GM10847 (cell line): ENCODE data around the gene DPP10.

ENCODE experiments used
- POLR2A ChIP-seq: IDR thresholded peaks from 2 replicates; pipeline ENCODE4 v1.6.1; 2011; ENCODE audit not compliant: insufficient read length; ENCODE audit errors: extremely low read depth

The DPP10 gene

DNA sequence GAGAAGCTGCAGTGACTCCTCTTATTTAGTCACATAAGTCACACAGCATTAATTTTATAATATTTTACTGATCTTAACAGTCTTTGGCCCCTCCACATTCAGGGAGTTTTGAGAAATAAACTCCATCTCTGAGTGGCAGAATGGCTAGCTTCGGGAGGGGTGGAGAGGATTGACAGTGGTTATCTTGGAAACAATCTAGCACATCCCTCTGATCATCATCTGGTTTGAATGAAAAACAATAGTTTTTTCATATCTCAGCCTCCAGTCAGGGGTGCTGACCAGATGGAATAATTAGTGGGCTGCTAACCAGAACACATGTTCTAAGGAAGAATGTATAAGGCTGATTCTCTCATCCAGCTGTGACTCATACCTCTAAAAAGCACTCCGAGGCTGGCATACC is 477.5 kb downstream of the DPP10 start:
- no peak for TF ChIP-seq POLR2A

DNA sequence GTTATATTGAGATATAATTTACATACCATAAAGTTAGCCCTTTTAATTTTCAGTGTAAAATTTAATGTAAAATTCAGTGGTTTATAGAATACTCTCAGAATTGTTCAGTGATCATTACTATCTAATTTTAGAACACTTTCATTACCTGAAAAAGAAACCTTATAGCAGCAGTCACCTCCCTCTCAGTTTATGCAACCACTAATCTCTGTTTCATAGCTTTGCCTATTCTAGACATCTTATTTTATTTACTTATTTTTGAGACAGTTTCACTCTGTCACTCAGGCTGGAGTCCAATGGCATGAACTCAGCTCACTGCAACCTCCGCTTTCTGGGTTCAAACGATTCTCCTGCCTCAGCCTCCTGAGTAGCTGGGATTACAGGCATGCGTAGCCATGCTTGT is 479.6 kb downstream of the DPP10 start:
- no peak for TF ChIP-seq POLR2A

DNA sequence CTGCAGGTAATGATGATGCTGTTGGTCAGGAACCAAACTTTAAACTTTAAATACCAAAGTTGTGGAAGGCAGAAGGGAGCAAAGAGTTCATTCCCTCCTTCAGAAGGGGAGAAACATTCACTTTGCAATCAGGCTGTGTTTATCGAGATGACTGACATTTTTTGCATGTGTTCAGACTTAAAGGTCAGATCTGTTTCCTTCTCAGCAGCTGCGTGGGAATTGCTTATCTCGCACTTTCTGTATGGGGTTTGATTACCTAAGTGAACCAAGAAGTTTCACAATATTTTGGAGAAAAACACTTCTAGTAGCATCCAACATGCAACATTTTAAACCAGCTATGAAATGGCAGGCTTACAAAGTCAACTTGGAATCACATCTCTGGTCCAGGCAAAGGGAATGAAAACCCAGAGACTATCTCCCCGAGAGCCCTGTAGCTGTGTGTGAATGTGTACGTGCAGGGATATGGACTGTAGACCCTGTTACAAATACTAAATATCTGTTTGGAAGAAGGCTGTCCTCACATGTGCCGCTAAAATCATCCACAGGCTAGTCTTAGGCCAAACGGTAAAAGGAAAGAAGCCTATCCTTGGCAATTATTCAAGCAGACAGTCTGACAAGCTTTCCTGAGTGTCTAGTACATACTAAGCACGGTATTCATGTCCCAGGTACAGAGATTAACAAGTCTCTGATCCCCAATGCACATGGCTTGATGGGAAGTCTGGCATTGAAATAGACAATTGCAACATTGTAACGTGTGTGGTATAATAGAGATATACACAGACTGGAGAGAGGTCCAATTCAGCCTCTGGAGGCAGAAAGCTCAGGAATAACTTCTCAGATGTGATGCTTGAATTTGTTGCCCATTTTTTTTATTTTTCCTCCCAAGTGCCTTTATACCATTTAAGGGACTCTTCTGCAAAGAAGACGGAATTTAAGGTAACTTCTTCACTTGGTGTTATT is 483.1 kb downstream of the DPP10 start:
- no peak for TF ChIP-seq POLR2A

DNA sequence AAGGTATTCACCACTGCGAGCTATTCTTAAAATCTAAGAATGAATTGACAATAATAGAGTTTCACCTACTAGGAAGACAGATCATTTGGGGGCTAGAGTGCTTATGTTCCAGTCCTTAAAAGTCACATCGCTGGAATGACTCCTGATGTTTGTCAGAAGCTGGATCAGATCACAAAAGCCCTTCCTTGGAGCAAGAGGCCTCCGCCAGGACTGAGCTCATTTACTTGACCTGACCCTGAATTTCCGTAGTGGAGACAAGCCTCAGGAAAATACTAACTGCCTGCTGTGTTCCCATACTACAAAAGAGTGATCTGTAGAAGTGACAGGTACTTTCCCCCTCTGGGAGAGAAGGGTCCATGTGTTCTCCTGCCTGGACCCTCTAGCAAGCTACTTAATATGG is 483.9 kb downstream of the DPP10 start:
- no peak for TF ChIP-seq POLR2A

DNA sequence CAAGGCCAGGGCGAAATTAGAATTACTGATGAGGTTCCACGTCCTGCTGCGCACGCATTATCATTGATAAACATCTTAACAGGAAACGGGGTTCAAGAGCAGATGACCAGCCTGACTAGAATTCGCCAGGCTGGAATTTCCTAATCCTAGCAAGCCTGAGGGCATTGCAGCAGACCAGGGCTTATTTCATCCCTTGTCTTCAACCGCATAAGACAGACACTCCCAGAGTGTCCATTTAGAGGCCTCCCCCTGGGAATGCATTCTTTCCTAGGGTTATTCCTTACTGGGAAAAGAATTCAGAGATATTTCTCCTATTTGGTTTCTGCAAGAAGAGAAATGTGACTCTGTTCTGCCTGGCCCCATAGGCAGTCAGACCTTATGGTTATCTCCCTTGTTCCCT is 486.8 kb downstream of the DPP10 start:
- no peak for TF ChIP-seq POLR2A

DNA sequence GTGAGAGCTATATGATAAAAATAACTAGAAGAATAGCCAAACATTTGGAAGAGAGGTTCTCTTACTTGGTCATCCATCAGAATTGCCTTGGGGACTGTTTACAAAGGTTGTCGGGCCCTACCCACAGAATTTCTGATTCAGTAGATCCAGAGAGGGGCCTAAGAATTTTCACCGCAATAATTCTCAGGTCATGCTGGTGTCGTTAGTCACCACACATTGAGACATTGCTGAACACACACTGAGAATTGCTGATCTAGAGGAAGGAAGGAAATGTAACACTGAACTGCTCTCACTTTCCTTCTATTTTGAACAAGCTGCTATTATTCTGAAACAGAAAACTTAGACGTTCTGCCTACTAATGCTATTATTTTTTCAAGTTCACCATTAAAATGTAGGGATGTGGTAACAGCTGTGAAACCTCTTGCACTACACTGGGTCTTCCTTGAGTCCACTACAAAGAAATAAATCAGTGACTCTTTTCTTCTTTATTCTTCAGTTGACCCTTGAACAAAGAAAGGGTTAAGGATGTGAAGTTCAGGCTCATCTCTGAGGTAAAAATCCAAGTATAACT is 491.3 kb downstream of the DPP10 start:
- no peak for TF ChIP-seq POLR2A

GRCh38 chr2:114935031-114935430 is 492.6 kb downstream of the DPP10 start:
- TF ChIP-seq POLR2A = no peak

DNA sequence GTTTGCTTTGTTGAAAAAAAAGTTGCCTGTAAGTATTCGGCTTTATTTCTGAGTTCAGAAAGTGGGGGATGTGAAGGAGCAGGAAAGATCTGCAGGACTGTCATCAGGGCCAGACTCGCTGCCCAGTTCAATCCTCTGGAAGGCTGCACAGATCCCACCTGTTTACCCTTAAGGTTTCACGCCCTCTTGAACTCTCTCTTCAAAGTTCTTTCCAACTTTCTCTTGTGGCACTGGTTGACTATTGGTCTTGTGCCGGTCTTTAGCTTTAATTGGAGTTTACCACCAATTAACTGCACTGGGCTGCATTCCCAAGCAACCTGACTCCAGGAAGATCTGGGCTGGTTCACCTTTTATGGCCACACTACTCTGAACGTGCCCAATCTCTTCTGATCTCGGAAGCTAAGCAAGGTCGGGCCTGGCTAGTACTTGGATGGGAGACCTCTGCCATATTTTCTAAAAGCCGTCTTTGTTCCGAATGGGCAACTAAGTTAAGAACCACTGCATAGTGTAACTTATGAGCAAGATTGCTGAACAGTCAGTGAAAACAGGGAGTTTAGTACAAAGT is 495.0 kb downstream of the DPP10 start:
- no peak for TF ChIP-seq POLR2A

- no peak for TF ChIP-seq POLR2A
Measured at GRCh38 chr2:114940785-114941458, 498.5 kb downstream of the DPP10 start.

DNA sequence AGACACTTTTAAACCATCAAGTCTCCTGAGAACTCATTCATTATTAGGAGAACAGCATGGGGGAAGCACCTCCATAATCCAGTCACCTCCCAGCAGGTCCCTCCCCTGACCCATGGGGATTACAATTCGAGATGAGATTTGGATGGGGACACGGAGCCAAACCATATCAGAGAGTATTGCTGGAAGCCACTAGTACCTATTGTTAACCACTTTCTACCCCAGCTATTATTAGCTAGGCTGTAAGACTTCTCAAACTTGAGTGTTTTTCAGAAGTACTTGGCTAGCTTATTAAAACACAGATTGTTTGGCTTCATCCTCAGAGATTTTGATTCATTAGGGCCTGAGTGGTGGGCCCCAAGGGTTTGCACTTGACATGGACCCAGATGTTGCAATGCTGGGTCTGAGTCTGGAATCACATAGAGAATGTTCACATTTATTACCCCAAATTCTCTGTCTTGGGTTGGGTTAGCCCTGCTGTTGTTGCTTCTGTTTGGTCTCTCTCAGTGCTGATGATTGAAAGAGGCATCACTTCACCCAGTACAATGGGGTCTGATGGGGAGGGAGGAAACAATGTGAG is 506.9 kb downstream of the DPP10 start:
- TF ChIP-seq POLR2A = no peak

- no peak for TF ChIP-seq POLR2A
Measured at GRCh38 chr2:114960389-114960788, 517.9 kb downstream of the DPP10 start.

- TF ChIP-seq POLR2A = no peak
Measured at GRCh38 chr2:114962532-114962931, 520.1 kb downstream of the DPP10 start.

- TF ChIP-seq POLR2A = no peak
Measured at GRCh38 chr2:114968748-114969400, 526.4 kb downstream of the DPP10 start.

DNA sequence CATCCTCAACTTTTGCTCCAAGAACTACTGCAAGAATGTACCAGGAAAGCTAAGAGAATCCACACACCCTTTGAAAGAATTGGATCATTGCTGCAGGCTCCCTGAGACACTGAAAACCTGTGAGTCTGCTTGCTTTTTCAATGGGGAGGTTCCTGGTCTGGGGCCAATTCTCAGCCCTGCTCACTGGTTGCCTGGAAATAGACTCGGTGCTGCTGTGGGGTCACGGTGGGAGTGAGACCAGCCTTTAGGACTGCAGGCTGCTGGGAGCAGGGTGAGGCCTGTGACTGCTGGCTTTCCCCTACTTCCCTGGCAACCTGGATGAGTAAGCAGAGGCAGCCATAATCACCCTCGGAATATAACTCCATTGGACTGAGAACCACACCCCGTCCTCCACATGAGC is 569.3 kb downstream of the DPP10 start:
- TF ChIP-seq POLR2A = no peak

- no peak for TF ChIP-seq POLR2A
Measured at GRCh38 chr2:115034801-115035200, 592.4 kb downstream of the DPP10 start.
